SJCRH30 (cell line): ENCODE results near the gene CDK9. TPM values are rescaled to one million over a fixed set of nuclear protein-coding genes. Genes with fewer than 3 reads are reported as not detected.
"Not testable (repeated sequence)": the region's sequence is repeated elsewhere in the genome, so short reads cannot be mapped to it uniquely, and the experiment has no call there.

Experiments
- DNase-seq, 2 experiments: peaks; one replicate each; pipeline ENCODE4 v3.0.0-alpha.2; 2015 to 2020
- H3K27ac ChIP-seq: fragments of 250-450 bp; sonication (Bioruptor Pico); 2 replicates; pipeline ENCODE4 v1.5.1; 2020; ENCODE audit warnings: mild to moderate bottlenecking, moderate library complexity
- H3K27me3 ChIP-seq: fragments of 250-450 bp; sonication (Bioruptor Pico); 2 replicates; pipeline ENCODE4 v1.5.1; 2020; ENCODE audit warnings: mild to moderate bottlenecking, moderate library complexity
- H3K36me3 ChIP-seq: fragments of 250-450 bp; sonication (Bioruptor Pico); 2 replicates; pipeline ENCODE4 v1.5.1; 2020; ENCODE audit warnings: mild to moderate bottlenecking, moderate library complexity
- H3K4me1 ChIP-seq: fragments of 250-450 bp; sonication (Bioruptor Pico); 2 replicates; pipeline ENCODE4 v1.5.1; 2020; ENCODE audit warnings: mild to moderate bottlenecking, moderate library complexity
- H3K4me3 ChIP-seq: fragments of 250-450 bp; sonication (Bioruptor Pico); 2 replicates; pipeline ENCODE4 v1.5.1; 2020; ENCODE audit warnings: mild to moderate bottlenecking, moderate library complexity
- H3K9me3 ChIP-seq: fragments of 250-450 bp; sonication (Bioruptor Pico); replicated peaks from 2 replicates; pipeline ENCODE4 v1.5.1; 2020; ENCODE audit warnings: mild to moderate bottlenecking, moderate library complexity
- total RNA-seq: library from RNA; depleted of rRNA; stranded (reverse); fragments of >200 nt; shearing (Covaris generic); gene quantifications from 2 replicates; pipeline ENCODE4 v1.2.3, GENCODE V29; 2014; rRNA removed

Gene CDK9
- total RNA-seq, 1 experiment from 2014 or later = 21.8 TPM

- Histone ChIP-seq H3K4me3 (no peak overlapping the region), H3K9me3 (no peaks in the 10 kb centered on the region), H3K36me3 (peaks cover 6% of the 10 kb centered on the region), H3K4me1 (peaks cover 13% of the 10 kb centered on the region; the same call in 1 of the 2 replicates), H3K27me3 (no peaks in the 10 kb centered on the region), H3K27ac (peak overlapping the region; percentile 29)
- DNase-seq = no peak
These were observed 50.2 kb downstream of the CDK9 start for GRCh38 chr9:127835991-127836516.

GRCh38 chr9:127836561-127836960 lies 50.7 kb downstream of the CDK9 start:
- not testable (repeated sequence) for DNase-seq, H3K9me3 ChIP-seq, H3K27me3 ChIP-seq, H3K4me3 ChIP-seq, H3K36me3 ChIP-seq
- peak overlapping the region; percentile 29 for H3K27ac ChIP-seq
- H3K4me1 ChIP-seq = peaks cover 13% of the 10 kb centered on the region; the same call in 1 of the 2 replicates

GRCh38 chr9:127837346-127837745 lies 51.5 kb downstream of the CDK9 start:
- DNase-seq = no peak
- no peak overlapping the region for H3K4me3 ChIP-seq
- no peak overlapping the region for H3K27ac ChIP-seq
- H3K9me3 ChIP-seq = no peaks in the 10 kb centered on the region
- H3K36me3 ChIP-seq = peaks cover 8% of the 10 kb centered on the region
- no peaks in the 10 kb centered on the region for H3K27me3 ChIP-seq
- peaks cover 13% of the 10 kb centered on the region; the same call in 1 of the 2 replicates for H3K4me1 ChIP-seq

GRCh38 chr9:127838375-127839078 lies 52.7 kb downstream of the CDK9 start:
- Histone ChIP-seq H3K4me3 (no peak overlapping the region), H3K4me1 (peaks cover 13% of the 10 kb centered on the region; the same call in 1 of the 2 replicates)

More at GRCh38 chr9:127838375-127839078, 52.7 kb downstream of the CDK9 start:
- Histone ChIP-seq H3K27ac (0 out of 2 replicates have a peak overlapping the region, but pooled peaks have one; percentile 6), H3K36me3 (peaks cover 11% of the 10 kb centered on the region), H3K27me3 (no peaks in the 10 kb centered on the region), H3K9me3 (no peaks in the 10 kb centered on the region)
- DNase-seq = peak in 1 of 2 experiments; percentile 57

Other genes starting within 250 kb of the CDK9 start
- 3.6 and 5.2 TPM in 2 replicates for gene STXBP1, start 173.8 kb upstream of the CDK9 start, total RNA-seq
- gene CFAP157, start 79.0 kb upstream of the CDK9 start, total RNA-seq = not detected in 2 replicates
- 4.3 and 7.0 TPM in 2 replicates for gene PTRH1, start 70.4 kb upstream of the CDK9 start, total RNA-seq
- gene TTC16, start 70.0 kb upstream of the CDK9 start, total RNA-seq = not detected in 2 replicates
- gene TOR2A, start 50.7 kb upstream of the CDK9 start, total RNA-seq = 3.9 and 5.8 TPM in 2 replicates
- gene SH2D3C, start 7.4 kb upstream of the CDK9 start, total RNA-seq = 0.99 and 1.4 TPM in 2 replicates
- gene FPGS, start 16.8 kb downstream of the CDK9 start, total RNA-seq = 32.0 and 39.4 TPM in 2 replicates
- gene ENG, start 68.6 kb downstream of the CDK9 start, total RNA-seq = 16.4 and 16.6 TPM in 2 replicates
- gene AK1, start 91.6 kb downstream of the CDK9 start, total RNA-seq = 31.4 and 36.4 TPM in 2 replicates
- 59.9 and 61.5 TPM in 2 replicates for gene ST6GALNAC6, start 113.6 kb downstream of the CDK9 start, total RNA-seq
- 19.6 and 24.3 TPM in 2 replicates for gene ST6GALNAC4, start 131.0 kb downstream of the CDK9 start, total RNA-seq
- gene PIP5KL1, start 144.7 kb downstream of the CDK9 start, total RNA-seq = 0.20 and 0.51 TPM in 2 replicates
- 44.7 and 46.4 TPM in 2 replicates for gene DPM2, start 151.8 kb downstream of the CDK9 start, total RNA-seq
- gene EEIG1, start 195.0 kb downstream of the CDK9 start, total RNA-seq = 4.0 and 5.0 TPM in 2 replicates